Loucy (cell line): Measurements from ENCODE around the gene KYNU.

Experiments
- EZH2phosphoT487 ChIP-seq: fragments of 200-600 bp; IDR thresholded peaks from 2 replicates; pipeline ENCODE4 v1.6.1; 2018; ENCODE audit warnings: antibody characterized with exemption, mild to moderate bottlenecking, moderate library complexity, borderline replicate concordance
- TF ChIP-seq, protein P1 (sequence below): fragments of 200-600 bp; sonication (generic); conservative IDR thresholded peaks from 2 replicates; pipeline ENCODE4 v1.5.1; 2014; ENCODE audit warnings: mild to moderate bottlenecking, antibody characterized with exemption, low read length

DNA sequence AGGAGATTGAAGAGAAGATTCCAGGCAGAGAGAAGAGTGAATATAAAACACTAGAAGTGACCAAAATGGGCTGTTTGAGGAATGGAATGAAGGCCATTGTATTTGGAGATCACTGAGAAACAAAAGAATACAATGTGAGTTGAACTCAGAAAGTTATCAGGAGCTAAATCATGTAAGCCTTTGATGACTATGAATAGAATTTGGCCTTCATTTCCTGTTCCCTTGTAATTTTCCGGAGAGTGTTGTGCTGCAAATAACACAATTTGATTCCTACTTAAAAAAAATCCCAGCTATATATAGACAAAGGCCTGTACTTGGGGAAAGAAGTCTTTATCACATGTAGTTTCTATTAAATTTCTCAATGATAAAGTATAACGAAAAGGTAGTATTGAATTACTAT, 33.7 kb upstream of the KYNU start:
- TF ChIP-seq, protein P1, sequence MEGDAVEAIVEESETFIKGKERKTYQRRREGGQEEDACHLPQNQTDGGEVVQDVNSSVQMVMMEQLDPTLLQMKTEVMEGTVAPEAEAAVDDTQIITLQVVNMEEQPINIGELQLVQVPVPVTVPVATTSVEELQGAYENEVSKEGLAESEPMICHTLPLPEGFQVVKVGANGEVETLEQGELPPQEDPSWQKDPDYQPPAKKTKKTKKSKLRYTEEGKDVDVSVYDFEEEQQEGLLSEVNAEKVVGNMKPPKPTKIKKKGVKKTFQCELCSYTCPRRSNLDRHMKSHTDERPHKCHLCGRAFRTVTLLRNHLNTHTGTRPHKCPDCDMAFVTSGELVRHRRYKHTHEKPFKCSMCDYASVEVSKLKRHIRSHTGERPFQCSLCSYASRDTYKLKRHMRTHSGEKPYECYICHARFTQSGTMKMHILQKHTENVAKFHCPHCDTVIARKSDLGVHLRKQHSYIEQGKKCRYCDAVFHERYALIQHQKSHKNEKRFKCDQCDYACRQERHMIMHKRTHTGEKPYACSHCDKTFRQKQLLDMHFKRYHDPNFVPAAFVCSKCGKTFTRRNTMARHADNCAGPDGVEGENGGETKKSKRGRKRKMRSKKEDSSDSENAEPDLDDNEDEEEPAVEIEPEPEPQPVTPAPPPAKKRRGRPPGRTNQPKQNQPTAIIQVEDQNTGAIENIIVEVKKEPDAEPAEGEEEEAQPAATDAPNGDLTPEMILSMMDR, result no peak
- TF ChIP-seq EZH2phosphoT487, result no peak
